ENCODE measurements around the gene PRR18.
A peak's percentile ranks its signal among the peaks of the same experiment; 100 is the strongest.

PRR18 gene

GRCh38 chr6:166278579-166279392 lies 29.4 kb downstream of the PRR18 start:
- DNase-seq = no peak

DNA sequence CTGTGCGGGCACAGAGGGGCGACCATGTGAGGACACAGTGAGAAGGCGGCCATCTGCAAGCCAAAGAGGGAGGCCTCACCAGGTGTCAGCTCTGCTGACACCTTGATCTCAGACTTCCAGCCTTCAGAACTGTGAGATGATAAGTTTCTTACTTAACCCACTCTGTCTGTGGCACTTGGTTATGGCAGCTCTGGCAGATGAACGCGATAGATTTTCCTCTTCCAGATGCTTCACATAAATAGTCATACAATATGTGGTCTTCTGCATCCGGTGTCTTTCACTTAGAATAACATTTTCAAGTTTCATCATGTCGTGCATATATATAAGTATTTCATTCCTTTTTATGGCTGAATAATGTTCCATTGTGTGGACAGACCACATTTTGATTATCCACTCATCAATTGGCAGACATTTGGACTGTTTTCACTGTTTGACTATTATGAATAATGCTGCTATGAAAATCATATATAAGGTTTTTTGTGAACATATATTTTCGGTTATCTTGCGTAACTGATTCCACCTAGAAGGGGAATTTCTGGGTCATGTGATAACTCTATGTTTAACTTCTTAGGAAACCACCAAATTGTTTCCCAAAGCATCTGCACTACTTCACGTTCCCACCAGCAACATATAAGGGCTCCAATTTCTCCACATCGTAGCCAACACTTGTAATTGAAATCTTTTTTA lies 30.2 kb downstream of the PRR18 start:
- DNase-seq = no peak

DNA sequence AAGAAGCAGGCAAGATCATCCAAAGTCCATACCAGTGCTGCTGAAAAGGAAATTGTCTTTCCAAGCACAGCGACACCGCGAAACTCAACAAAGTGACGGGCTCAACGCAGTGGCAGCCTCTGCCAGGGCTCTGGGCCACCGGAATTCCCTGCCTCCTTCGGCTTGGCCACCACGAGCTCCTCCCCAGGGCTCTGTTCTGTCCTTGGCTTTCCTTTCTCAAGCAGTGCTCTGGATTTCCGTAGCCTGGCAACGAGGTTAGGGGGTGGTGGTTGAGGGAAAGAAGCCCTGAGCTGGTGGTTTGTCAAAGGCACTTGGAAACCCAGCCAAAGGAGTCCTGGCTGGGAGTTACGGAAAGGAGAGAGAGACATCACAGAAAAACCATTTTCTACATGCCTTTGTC lies 31.2 kb downstream of the PRR18 start:
- peak in 56 of 58 donors; percentile 16 to 94 (median 74) for DNase-seq

- peak in 52 of 58 donors; percentile 24 to 86 (median 66) for DNase-seq
Observed at GRCh38 chr6:166275714-166276166, 32.5 kb downstream of the PRR18 start.

DNA sequence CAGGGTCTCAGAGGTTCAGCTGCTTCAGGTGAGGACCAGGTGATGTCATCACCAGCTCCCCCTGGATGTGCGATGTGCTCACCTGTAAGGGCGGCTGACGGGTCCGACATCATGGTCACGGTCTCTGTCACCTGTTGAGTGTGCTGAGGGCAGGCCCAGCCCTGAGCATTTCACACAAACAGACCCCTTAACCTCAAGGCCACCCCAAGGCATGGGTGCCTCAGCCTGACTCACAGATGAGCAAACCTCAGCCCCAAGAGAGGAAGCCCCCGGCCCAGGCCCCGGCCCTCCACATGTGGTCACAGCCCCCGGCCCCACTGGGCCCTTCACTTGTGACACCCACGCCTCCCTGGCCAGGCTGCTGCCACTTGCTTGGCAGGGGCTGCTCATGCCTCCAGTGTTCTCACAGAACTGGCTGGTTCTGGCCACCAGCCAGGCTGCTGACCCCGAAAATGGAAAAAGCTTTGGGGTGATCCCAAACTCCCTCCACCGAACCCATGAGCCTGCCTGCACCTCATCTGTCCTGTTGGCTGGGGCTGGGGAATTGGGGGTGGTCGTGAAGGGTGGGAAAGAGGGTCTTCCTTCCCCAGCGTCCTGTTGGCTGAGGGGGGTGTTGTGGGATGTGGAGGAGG lies 33.3 kb downstream of the PRR18 start:
- no peak for DNase-seq

DNA sequence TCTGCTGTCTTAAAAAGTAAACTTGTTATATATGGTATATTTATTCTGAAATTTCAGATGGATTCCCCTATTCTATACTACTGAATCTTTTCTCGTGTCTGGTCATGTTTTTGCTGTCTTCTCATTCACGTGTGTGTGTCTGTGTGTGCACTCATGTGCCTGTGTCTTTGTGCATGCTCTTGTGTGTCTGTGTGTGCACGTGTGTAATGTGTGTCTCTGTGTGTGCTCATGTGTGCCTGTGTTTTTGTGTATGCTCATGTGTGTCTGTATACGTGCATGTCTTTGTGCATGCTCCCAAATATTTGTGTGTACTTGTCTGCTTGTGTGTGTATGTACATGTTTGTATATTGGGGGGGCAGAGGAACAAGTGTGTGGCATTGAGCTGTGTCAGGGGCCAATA lies 34.0 kb downstream of the PRR18 start:
- DNase-seq = no peak

DNA sequence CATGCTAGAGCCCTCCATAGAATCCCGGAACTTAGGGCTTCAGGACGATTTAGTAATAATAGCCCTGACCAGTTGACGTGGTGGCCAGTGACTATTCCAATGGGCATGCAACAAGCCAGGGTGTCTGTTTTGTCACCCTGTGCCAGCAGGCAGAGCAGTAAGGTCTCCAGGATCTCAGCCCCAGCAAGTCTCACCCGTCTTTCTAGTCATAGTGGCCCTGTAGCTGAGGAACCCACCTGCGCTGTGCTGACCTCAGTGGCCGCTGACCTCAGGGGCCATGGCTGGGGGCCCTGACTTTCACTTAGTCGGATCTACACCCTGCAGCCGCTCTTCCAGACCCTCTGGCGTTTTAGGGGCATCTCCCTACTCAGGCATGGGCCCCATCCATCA lies 36.8 kb downstream of the PRR18 start:
- no peak for DNase-seq

DNA sequence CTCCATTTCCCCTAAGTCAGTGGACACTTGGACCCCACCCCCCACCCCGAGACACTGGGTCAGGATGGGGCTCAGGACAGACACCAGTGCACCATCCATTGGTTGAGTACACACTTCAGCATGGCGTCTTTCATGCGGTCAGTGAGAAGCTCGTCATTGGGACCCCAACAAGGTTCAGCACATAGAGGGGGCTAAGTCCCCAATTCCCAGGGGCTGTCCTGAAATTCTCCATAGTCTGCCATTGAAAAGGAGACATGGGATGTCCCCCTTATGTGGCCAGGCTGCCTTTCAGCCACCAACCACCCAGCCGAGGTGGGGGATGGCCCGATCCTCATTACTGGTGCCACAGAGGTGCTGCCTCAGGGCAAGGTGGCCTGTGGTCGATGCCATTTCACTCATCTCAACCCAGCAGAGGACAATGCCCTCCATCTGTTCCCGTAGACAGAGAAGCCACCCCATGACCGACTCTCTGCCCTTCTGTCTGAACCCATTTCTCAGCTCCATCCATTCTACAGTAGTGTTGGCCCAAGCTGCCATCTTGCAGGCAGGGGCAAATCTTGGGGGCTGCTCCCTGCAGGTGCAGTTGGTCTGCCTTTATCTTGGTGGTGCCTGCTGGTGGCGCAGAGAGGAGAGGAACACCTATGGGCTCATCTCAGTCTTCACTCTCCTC lies 37.4 kb downstream of the PRR18 start:
- DNase-seq = no peak

DNA sequence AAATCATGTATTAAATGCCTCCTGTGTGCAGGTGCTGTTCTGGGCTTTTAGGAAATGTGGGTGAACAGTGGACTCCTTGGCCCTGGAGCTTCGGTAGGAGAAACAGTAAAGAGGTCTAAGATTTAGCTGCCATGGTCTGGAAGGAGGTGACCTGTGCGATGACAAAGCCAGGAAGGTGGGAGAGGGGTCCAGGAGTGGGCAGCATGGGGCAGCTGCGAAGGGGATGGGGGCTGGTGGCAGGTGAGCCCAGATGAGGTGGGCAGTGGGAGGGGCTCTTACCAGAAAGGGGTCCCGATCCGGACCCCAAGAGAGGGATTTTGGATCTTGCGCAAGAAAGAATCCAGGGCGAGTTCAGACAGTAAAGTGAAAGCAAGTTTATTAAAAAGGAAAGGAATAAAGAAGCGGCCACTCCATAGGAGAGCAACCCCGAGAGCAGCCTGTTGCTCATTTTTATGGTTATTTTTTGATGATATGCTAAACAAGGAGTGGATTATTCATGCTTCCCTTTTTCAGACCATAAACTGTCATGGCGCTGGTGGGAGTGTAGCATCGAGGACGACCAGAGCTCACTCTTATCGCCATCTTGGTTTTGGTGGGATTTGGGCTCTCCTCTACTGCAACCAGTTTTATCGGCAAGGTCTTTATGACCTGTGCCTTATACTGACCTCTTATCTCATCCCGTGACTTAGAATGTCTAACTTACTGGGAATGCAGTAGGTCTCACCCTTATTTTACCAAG lies 38.7 kb downstream of the PRR18 start:
- DNase-seq = no peak

- no peak for DNase-seq
Observed at GRCh38 chr6:166268431-166268830, 39.8 kb downstream of the PRR18 start.

DNA sequence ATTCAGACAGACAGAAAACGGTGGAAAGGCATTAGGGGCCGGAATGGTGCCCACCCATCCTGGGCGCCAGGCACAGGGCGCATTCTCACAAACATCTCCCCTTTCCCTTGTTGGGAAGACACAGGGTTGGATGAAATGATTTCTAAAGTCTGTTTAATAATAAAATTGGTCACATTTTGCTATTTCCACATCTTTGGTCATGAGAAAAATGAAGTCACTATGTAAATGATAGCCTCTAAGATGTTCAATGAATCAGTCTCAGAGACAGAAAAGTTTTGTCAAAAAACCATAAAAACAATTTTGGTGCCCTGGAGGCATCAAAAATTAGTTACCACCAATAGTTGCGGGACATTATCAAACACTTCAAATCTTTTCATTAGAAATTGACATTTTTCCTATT lies 40.7 kb downstream of the PRR18 start:
- DNase-seq = no peak

GRCh38 chr6:166266336-166266735 lies 41.9 kb downstream of the PRR18 start:
- no peak for DNase-seq

- no peak for DNase-seq
Observed at GRCh38 chr6:166262743-166263515, 45.3 kb downstream of the PRR18 start.

DNA sequence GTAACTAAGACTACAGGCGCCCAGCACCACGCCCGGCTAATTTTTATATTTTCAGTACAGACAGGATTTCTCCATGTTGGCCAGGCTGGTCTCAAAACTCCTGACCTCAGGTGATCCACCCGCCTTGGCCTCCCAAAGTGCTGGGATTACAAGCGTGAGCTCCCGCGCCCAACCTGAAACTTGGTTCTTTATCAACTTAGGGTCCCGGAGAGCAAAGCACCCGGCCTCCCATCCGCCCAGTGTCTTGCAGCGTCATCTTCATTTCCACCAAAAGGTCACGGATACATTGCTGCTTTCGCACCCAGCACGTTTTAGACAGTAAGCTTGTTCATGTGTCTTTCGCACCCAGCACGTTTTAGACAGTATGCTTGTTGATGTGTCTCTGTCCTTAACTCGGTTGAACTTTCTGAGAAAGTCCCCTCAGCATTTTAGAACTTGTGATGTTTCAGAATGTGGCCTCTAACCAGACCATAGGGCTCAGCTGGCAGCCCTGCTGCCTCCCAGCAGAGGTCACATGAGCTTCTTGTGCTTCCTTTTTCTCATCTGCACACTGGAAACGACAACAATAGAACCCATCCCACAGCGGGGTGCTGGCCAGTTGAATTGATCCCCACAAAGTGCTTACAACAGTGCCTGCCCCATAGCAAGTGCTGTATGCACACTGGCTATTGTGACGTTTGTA lies 48.8 kb downstream of the PRR18 start:
- DNase-seq = peak in 1 of 58 donors; percentile 11

GRCh38 chr6:166258854-166259276 lies 49.3 kb downstream of the PRR18 start:
- no peak for DNase-seq

DNA sequence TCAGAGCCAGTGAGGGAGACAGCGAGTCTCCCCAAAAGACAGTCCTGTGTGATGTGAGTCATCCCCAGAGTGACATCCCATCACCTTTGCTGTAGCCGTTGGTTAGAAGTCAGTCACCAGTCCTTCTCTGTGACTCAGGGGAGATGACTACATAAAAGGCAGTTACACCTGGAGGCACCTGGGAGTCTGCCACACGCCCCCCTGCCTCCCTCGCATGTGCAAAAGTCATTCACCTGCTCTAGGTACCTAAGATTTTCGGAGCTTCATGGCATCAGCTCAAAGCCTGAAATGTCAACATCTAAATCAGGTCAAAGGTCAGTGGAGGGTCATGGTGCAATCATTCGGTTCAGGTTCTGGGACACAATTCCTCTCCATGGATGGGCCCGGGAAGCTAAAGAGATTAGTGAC lies 50.3 kb downstream of the PRR18 start:
- DNase-seq = no peak

All from anterior cingulate cortex (tissue), 58 donors.